Measurements from ENCODE around the gene SDF2L1. TPM values are rescaled to one million over a fixed set of nuclear protein-coding genes. Genes with fewer than 3 reads are reported as not detected.

Gene SDF2L1
- total and polyA plus RNA-seq, 9 of the 15 experiments (the other 6 are each of a cell fraction or from before 2014, with no cell fraction given), result 15.1 to 989 (median 124) TPM

DNA sequence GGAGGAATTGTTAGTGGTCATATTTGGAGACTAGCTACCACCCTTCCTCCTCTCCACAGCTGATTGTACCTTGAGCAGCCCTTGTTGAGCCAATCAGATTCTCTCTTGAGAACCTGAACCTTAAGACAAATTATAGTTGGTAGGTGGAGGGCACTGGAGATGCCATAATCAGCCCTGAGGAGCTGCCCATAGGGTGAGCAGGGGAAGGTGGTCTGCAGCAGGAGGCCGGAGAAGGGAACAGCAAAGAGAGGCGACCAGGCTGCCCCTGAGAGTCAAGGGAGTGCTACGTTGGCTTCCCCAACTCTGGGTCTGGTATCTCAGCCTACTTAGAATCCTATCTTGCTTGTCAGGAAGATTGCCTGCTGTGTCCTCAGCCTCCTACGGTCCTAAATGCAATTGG, 2.7 kb upstream of the SDF2L1 start:
- Histone ChIP-seq H3K36me3 (ENCODE audit: control insufficient read depth, insufficient read depth, low read length) (peaks cover 13% of the 10 kb centered on the region), H3K4me1 (replicated peaks in 1 of 2; ENCODE audit: control insufficient read depth in 2 of 2, insufficient read depth in 2 of 2, low read length in 2 of 2) (peaks cover 27 to 74% of the 10 kb centered on the region in 2 experiments), H4K20me1 (replicated peaks; ENCODE audit: control insufficient read depth, insufficient read depth, low read length) (peaks cover 13% of the 10 kb centered on the region), H3K9me1 (ENCODE audit: control insufficient read depth, insufficient read depth, low read length) (peaks cover 11% of the 10 kb centered on the region), H3K4me2 (ENCODE audit: insufficient read depth, low read length) (no peak overlapping the region), H3K27me3 (ENCODE audit: control insufficient read depth in 2 of 2, insufficient read depth in 2 of 2, low read length in 2 of 2) (no peaks in the 10 kb centered on the region; a peak in 1 of 5 replicates), H3K27ac (ENCODE audit: extremely low read depth, low read depth, low read length) (no peak overlapping the region), H2AFZ (ENCODE audit: low read depth, low read length) (peak overlapping the region; percentile 1; the same call in 1 of the 2 replicates), H3K9ac (ENCODE audit: insufficient read depth in 1 of 2, low read depth in 2 of 2, low read length in 2 of 2) (peak overlapping the region in 1 of 2 experiments; percentile 75; a peak in 2 of 4 replicates), H3K9me3 (replicated peaks; ENCODE audit: control insufficient read depth, insufficient read depth, low read depth, low read length) (no peaks in the 10 kb centered on the region), H3K79me2 (ENCODE audit: control insufficient read depth, insufficient read depth, low read length) (peaks cover 29% of the 10 kb centered on the region), H3K4me3 (no peak overlapping the region)
- no peak for ATAC-seq
- FAIRE-seq, result no peak
- no TSS peak for BruUV-seq (replicated peaks)
- ChIA-PET CTCF (ENCODE audit: low intra/inter-chr PET ratio) (interaction anchor here (8.8 kb wide), 1 partner anchor 9 kb away, joined by 99 read pairs; the partner anchor contains the start of genes CCDC116 and YDJC), POLR2A (interaction anchor here (75.5 to 76.8 kb wide), 2 partner anchors 20 to 30 kb away, joined by 4622 read pairs; partner anchors contain the start of genes CCDC116, SDF2L1 and YDJC)
- intact Hi-C loops (cut with micrococcal nuclease), result loop anchor here (10.0 kb wide), 1 partner anchor 915 kb away; the partner anchor contains the start of gene PRAME
- no peak for TF ChIP-seq DNMT1 (IDR thresholded peaks at IDR 0.05)
- peak; percentile 75; the same call in 1 of the 2 replicates for TF ChIP-seq SREBF1 (IDR thresholded peaks at IDR 0.05; ENCODE audit: borderline replicate concordance, low read depth, low read length)
- no peak for TF ChIP-seq RAD51 (IDR thresholded peaks at IDR 0.05; ENCODE audit: borderline replicate concordance, low read depth)
- TF ChIP-seq ETV6 (IDR thresholded peaks at IDR 0.05; ENCODE audit: borderline replicate concordance in 1 of 2, low read depth in 2 of 2, low read length in 1 of 2), result peak in 1 of 2 experiments; percentile 57; a peak in 1 of 4 replicates
- TF ChIP-seq ETV6 (CRISPR knock-in tag; IDR thresholded peaks at IDR 0.05; ENCODE audit: borderline replicate concordance), result no peak
- TF ChIP-seq RBM39 (optimal IDR thresholded peaks at IDR 0.05; ENCODE audit: low read depth, low read length), result no peak
- no peak for TF ChIP-seq KAT8 (IDR thresholded peaks at IDR 0.05; ENCODE audit: low read depth)
- TF ChIP-seq ZNF584 (CRISPR knock-in tag; IDR thresholded peaks at IDR 0.05; ENCODE audit: low read depth), result no peak
- in situ Hi-C loops (cut with MboI), result loop anchor here (25.0 kb wide), 1 partner anchor 502 kb away; no protein-coding TSS in a partner anchor
- WGBS (ENCODE audit: insufficient coverage, low coverage, missing lambda C conversion rate), result 47% methylated on average over 4 of the region's 4 CpGs
- DNase-seq (ENCODE audit: extremely low read depth in 1 of 4, low spot score in 3 of 4), result no peak
